A673 (cell line): ENCODE measurements around the gene TLE1. TPM values are rescaled to one million over a fixed set of nuclear protein-coding genes. Genes with fewer than 3 reads are reported as not detected.

Experiments used
- BruUV-seq: library from RNA; stranded (reverse); fragments of 400-500 nt; replicated peaks from 2 replicates; lab custom pipeline; 2021; lab: Mats Ljungman, UMichigan
- CTCF ChIA-PET: fragments of 300-600 bp; sonication (Branson Sonifier 250); formaldehyde crosslinking; loops from one replicate; lab custom pipeline; 2022; ENCODE audit warnings: antibody characterized with exemption; lab: Charles Lee
- POLR2A ChIA-PET: fragments of 300-600 bp; sonication (Branson Sonifier 250); formaldehyde crosslinking; loops from one replicate; lab custom pipeline; 2022; ENCODE audit warnings: antibody characterized with exemption; ENCODE audit not compliant: low non-redundant PET; lab: Charles Lee
- DNase-seq: peaks from one replicate; pipeline ENCODE4 v3.0.0-alpha.2; 2015; ENCODE audit warnings: low spot score
- H3K27ac ChIP-seq: fragments of 200-600 bp; sonication (generic); 2 replicates; pipeline ENCODE4 v1.5.1; 2016; ENCODE audit warnings: mixed run types, low read depth, mild to moderate bottlenecking, mixed read lengths, antibody characterized with exemption, low read length; ENCODE audit not compliant: poor library complexity, severe bottlenecking
- H3K27me3 ChIP-seq: fragments of 200-600 bp; sonication (generic); replicated peaks from 2 replicates; pipeline ENCODE4 v1.6.1; 2017; ENCODE audit warnings: mixed run types, low read depth, mild to moderate bottlenecking, mixed read lengths, antibody characterized with exemption, low read length; ENCODE audit not compliant: insufficient read depth, poor library complexity
- H3K36me3 ChIP-seq: fragments of 200-600 bp; sonication (generic); 2 replicates; pipeline ENCODE4 v1.6.1; 2016; ENCODE audit warnings: mixed run types, mild to moderate bottlenecking, mixed read lengths, antibody characterized with exemption, low read length; ENCODE audit not compliant: insufficient read depth, poor library complexity, severe bottlenecking
- H3K4me1 ChIP-seq: fragments of 200-600 bp; sonication (generic); 2 replicates; pipeline ENCODE4 v1.6.1; 2017; ENCODE audit warnings: mixed run types, mild to moderate bottlenecking, mixed read lengths, antibody characterized with exemption, low read length; ENCODE audit not compliant: insufficient read depth, poor library complexity, severe bottlenecking
- H3K4me3 ChIP-seq: fragments of 200-600 bp; sonication (generic); 2 replicates; pipeline ENCODE4 v1.5.1; 2016; ENCODE audit warnings: low read depth, mixed run types, mild to moderate bottlenecking, mixed read lengths, low read length; ENCODE audit not compliant: poor library complexity, severe bottlenecking
- H3K9me3 ChIP-seq: fragments of 200-600 bp; sonication (generic); 2 replicates; pipeline ENCODE4 v1.6.1; 2016; ENCODE audit warnings: mixed run types, low read depth, mild to moderate bottlenecking, mixed read lengths, antibody characterized with exemption, low read length; ENCODE audit not compliant: poor library complexity, severe bottlenecking
- EZH2 ChIP-seq: fragments of 200-600 bp; sonication (generic); IDR thresholded peaks from 2 replicates; pipeline ENCODE4 v1.6.1; 2017; ENCODE audit warnings: borderline replicate concordance, low read depth, mild to moderate bottlenecking, mixed read lengths, antibody characterized with exemption, low read length; ENCODE audit not compliant: poor library complexity, severe bottlenecking
- intact Hi-C: fragments of 100-400 bp; cut with micrococcal nuclease; formaldehyde crosslinking; loops from one replicate; pipeline ENCODE4 v1.10.0; 2022; ENCODE audit not compliant: unreplicated experiment
- total RNA-seq: library from RNA; stranded (reverse); gene quantifications from 2 replicates; pipeline ENCODE4 v1.2.3, GENCODE V29; 2021
- TF ChIP-seq, protein P1 (sequence below): fragments of 300-800, 200-600 bp; sonication (generic); conservative IDR thresholded peaks from 2 replicates; pipeline ENCODE4 v1.5.1; 2017; ENCODE audit warnings: low read depth, mild to moderate bottlenecking, antibody characterized with exemption, low read length, moderate library complexity, mixed read lengths

Gene TLE1
- total RNA-seq, 1 experiment from 2014 or later = 2.2 TPM

DNA sequence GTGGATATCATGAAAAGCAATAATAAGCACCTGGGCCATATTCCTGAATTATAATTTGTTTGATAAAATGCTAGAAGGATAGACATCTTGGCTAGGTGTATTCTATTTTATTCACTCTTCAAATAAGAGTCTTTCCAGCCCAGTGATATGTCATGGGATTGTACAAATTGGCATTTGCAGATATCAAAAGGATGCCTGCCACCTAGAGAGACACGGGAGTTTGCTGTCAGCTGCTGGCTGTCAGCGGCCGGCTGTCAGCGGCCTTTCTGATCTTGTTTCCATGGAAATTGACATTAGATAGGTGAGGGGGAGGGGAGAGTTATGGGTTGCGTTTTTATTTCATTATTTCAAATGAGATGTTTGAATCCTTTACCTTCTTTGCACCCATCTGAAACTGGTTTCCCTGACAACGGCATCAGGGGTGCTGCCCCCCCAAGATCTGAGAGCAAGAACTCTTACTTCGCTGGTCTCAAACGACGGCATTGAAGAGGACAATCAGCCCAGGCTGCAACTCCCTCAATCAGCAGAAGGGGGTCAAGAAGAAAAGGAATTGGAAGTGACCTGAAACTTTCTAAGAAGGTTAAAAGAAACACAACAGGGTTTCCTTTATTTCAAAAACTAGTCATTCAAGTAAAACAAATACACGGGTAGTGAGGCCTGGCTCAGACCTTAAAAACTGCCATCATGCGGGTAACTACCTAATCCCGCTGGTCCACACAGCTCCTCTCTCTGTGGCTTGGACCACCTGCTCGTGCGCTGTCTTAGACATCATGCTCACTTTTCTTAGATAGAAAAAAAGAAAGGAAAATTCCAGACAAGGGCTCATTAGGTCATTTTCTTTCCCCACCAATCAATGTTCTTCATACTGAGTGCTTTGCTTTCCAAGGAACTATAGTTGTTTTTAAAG lies 115.7 kb downstream of the TLE1 start:
- intact Hi-C loops = no loop called here
- no peaks in the 10 kb centered on the region for H3K4me1 ChIP-seq
- no peaks in the 10 kb centered on the region for H3K36me3 ChIP-seq
- TF ChIP-seq, protein P1, sequence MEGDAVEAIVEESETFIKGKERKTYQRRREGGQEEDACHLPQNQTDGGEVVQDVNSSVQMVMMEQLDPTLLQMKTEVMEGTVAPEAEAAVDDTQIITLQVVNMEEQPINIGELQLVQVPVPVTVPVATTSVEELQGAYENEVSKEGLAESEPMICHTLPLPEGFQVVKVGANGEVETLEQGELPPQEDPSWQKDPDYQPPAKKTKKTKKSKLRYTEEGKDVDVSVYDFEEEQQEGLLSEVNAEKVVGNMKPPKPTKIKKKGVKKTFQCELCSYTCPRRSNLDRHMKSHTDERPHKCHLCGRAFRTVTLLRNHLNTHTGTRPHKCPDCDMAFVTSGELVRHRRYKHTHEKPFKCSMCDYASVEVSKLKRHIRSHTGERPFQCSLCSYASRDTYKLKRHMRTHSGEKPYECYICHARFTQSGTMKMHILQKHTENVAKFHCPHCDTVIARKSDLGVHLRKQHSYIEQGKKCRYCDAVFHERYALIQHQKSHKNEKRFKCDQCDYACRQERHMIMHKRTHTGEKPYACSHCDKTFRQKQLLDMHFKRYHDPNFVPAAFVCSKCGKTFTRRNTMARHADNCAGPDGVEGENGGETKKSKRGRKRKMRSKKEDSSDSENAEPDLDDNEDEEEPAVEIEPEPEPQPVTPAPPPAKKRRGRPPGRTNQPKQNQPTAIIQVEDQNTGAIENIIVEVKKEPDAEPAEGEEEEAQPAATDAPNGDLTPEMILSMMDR = no peak
- TF ChIP-seq EZH2 = no peak
- H3K4me3 ChIP-seq = no peak overlapping the region
- CTCF ChIA-PET = no interaction called here
- no TSS peak for BruUV-seq
- H3K9me3 ChIP-seq = no peaks in the 10 kb centered on the region
- no peak overlapping the region for H3K27ac ChIP-seq
- no peaks in the 10 kb centered on the region for H3K27me3 ChIP-seq
- POLR2A ChIA-PET = no interaction called here
- no peak for DNase-seq

DNA sequence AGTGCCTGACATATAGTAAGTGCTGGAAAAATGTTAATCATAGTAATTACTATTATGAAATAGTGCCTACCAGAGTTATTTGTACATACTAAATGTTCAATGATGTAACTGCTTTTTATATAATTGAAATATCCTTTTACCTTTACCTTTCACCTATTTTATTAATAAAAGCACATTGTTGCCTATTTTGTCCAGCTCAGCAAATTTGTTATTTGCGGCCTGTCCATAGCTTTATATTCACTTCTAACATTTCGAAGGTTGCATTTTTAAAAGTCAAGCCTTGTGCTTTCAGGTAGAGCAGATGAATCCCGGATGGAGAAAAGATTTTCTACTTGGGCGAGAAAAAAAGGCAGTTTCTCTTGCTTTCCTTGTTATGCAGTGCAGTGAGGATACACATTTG lies 119.3 kb downstream of the TLE1 start:
- ChIA-PET POLR2A (no interaction called here), CTCF (no interaction called here)
- Histone ChIP-seq H3K36me3 (no peaks in the 10 kb centered on the region), H3K4me3 (no peak overlapping the region), H3K4me1 (no peaks in the 10 kb centered on the region), H3K27me3 (no peaks in the 10 kb centered on the region), H3K27ac (no peak overlapping the region), H3K9me3 (no peaks in the 10 kb centered on the region)
- no peak for DNase-seq
- intact Hi-C loops = no loop called here
- BruUV-seq = no TSS peak
- no peak for TF ChIP-seq EZH2
- TF ChIP-seq, protein P1 = no peak

DNA sequence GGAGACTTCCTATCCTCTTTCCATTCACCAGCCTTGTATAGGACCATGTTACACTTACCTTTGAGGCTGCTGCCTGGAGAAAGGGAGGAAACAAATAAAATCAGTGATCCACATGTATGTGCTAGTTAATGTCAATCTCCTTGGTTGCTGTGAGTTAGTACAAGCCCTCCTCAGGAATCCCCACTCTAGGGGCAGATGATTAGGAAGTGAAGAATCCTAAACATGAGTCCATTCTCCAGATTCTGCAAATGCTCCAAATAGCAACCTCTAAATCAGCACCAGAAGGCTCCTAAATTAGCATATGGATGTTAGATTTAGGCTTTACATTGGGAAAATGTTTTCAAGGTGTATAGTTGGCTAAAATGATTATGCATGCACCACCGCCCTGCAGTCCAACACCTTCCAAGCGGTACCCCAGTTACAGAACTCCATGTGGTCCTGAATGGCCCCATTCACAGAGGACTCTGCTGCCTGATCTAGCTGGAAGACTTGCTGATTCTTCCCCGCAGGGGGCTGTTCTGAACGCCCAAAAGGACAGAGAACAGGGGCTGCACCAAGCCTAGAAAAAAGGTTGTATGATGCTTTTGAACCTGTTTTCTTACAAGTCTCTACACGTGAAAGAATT lies 123.2 kb downstream of the TLE1 start:
- intact Hi-C loops = no loop called here
- CTCF ChIA-PET = no interaction called here

More for the DNA sequence above, 123.2 kb downstream of the TLE1 start:
- Histone ChIP-seq H3K9me3 (no peaks in the 10 kb centered on the region), H3K4me1 (no peaks in the 10 kb centered on the region), H3K4me3 (no peak overlapping the region), H3K27me3 (no peaks in the 10 kb centered on the region), H3K36me3 (no peaks in the 10 kb centered on the region), H3K27ac (no peak overlapping the region)
- POLR2A ChIA-PET = no interaction called here
- TF ChIP-seq, protein P1 = no peak
- no peak for TF ChIP-seq EZH2
- BruUV-seq = no TSS peak
- no peak for DNase-seq
